Measurements from ENCODE around the gene OR2W1.

DNA sequence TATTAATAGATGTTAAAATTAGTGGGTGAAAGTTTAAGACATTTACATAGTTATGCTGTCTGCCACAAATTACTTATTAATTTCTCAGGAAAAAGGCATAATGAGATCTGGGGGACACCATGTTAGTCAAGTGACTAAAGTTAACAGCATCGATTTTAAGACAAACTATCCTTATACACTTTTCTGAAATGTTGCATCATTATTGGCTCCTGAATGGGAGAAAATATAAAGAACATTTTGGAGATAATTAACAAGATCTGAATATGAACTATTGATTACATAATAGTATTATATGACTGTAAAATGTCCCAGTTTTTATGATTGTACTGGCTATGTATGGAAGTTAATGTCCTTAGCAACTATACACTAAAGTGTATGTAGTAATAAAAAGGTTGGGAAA, 34.2 kb upstream of the OR2W1 start:
- TF ChIP-seq, protein P1, sequence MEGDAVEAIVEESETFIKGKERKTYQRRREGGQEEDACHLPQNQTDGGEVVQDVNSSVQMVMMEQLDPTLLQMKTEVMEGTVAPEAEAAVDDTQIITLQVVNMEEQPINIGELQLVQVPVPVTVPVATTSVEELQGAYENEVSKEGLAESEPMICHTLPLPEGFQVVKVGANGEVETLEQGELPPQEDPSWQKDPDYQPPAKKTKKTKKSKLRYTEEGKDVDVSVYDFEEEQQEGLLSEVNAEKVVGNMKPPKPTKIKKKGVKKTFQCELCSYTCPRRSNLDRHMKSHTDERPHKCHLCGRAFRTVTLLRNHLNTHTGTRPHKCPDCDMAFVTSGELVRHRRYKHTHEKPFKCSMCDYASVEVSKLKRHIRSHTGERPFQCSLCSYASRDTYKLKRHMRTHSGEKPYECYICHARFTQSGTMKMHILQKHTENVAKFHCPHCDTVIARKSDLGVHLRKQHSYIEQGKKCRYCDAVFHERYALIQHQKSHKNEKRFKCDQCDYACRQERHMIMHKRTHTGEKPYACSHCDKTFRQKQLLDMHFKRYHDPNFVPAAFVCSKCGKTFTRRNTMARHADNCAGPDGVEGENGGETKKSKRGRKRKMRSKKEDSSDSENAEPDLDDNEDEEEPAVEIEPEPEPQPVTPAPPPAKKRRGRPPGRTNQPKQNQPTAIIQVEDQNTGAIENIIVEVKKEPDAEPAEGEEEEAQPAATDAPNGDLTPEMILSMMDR (conservative IDR thresholded peaks at IDR 0.05 in 1 of 2, IDR thresholded peaks at IDR 0.05 in 1 of 2; ENCODE audit: low read depth in 1 of 2, low read length in 2 of 2), result no peak
- no peak for TF ChIP-seq EZH2 (IDR thresholded peaks at IDR 0.05; ENCODE audit: low read length, missing control alignments)
